Measurements from ENCODE around the gene PDIK1L. TPM values are rescaled to one million over a fixed set of nuclear protein-coding genes. Genes with fewer than 3 reads are reported as not detected.

PDIK1L gene
- polyA plus RNA-seq, 1 donor from 2014 or later, result 44.9 TPM

DNA sequence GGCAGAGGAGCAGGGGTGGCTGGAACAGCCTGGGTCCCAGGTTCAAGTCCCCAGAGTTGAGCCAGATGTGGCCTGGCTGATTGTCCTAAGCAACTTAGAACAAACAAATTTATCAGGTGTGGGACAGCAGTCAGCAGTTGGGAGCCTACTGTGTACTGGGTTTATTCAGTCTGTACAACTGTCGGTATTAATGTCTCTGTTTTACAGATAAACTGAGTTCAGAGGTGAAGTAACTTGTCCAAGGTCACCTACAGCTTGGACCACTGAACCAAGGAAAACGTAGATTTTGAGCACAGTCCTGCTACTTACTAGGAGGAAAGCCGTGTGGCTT lies 29.6 kb upstream of the PDIK1L start:
- Histone ChIP-seq H3K9me3 (ENCODE audit: low read length) (no peaks in the 10 kb centered on the region), H3K4me2 (ENCODE audit: low read length) (no peak overlapping the region), H3K9ac (ENCODE audit: low read length) (no peak overlapping the region), H3K79me2 (replicated peaks; ENCODE audit: insufficient read depth, low read length) (no peaks in the 10 kb centered on the region), H3K9me2 (ENCODE audit: insufficient read depth, low read length) (no peaks in the 10 kb centered on the region), H3K27ac (ENCODE audit: low read length) (no peak overlapping the region), H3K36me3 (ENCODE audit: insufficient read depth, low read length) (no peaks in the 10 kb centered on the region), H2AFZ (ENCODE audit: low read depth, low read length) (no peak overlapping the region), H3F3A (ENCODE audit: insufficient read depth, low read length, poor library complexity, severe bottlenecking) (no peaks in the 10 kb centered on the region), H3K27me3 (ENCODE audit: insufficient read depth, low read depth, low read length) (no peaks in the 10 kb centered on the region), H3K4me3 (ENCODE audit: low read length) (no peak overlapping the region), H4K20me1 (ENCODE audit: insufficient read depth) (no peaks in the 10 kb centered on the region)
- TF ChIP-seq POLR2AphosphoS5 (IDR thresholded peaks at IDR 0.05) (no peak), EP300 (conservative IDR thresholded peaks at IDR 0.05; ENCODE audit: poor library complexity, severe bottlenecking) (no peak), SMC3 (conservative IDR thresholded peaks at IDR 0.05; ENCODE audit: poor library complexity) (no peak)
- TF ChIP-seq, protein P1, sequence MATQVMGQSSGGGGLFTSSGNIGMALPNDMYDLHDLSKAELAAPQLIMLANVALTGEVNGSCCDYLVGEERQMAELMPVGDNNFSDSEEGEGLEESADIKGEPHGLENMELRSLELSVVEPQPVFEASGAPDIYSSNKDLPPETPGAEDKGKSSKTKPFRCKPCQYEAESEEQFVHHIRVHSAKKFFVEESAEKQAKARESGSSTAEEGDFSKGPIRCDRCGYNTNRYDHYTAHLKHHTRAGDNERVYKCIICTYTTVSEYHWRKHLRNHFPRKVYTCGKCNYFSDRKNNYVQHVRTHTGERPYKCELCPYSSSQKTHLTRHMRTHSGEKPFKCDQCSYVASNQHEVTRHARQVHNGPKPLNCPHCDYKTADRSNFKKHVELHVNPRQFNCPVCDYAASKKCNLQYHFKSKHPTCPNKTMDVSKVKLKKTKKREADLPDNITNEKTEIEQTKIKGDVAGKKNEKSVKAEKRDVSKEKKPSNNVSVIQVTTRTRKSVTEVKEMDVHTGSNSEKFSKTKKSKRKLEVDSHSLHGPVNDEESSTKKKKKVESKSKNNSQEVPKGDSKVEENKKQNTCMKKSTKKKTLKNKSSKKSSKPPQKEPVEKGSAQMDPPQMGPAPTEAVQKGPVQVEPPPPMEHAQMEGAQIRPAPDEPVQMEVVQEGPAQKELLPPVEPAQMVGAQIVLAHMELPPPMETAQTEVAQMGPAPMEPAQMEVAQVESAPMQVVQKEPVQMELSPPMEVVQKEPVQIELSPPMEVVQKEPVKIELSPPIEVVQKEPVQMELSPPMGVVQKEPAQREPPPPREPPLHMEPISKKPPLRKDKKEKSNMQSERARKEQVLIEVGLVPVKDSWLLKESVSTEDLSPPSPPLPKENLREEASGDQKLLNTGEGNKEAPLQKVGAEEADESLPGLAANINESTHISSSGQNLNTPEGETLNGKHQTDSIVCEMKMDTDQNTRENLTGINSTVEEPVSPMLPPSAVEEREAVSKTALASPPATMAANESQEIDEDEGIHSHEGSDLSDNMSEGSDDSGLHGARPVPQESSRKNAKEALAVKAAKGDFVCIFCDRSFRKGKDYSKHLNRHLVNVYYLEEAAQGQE (IDR thresholded peaks at IDR 0.05; ENCODE audit: borderline replicate concordance), result no peak

GRCh38 chr1:26083208-26083607 lies 28.4 kb upstream of the PDIK1L start:
- H3K9me3 ChIP-seq (ENCODE audit: low read length), result no peaks in the 10 kb centered on the region
- no peak overlapping the region for H3K4me3 ChIP-seq (ENCODE audit: low read length)
- H3K36me3 ChIP-seq (ENCODE audit: insufficient read depth, low read length), result no peaks in the 10 kb centered on the region
- TF ChIP-seq SMC3 (conservative IDR thresholded peaks at IDR 0.05; ENCODE audit: poor library complexity) (no peak), RAD21 (conservative IDR thresholded peaks at IDR 0.05) (no peak), CTCF (IDR thresholded peaks at IDR 0.05; ENCODE audit: poor library complexity, severe bottlenecking) (no peak), EP300 (conservative IDR thresholded peaks at IDR 0.05; ENCODE audit: poor library complexity, severe bottlenecking) (no peak), TAF1 (IDR thresholded peaks at IDR 0.05; ENCODE audit: low read depth) (no peak), MXI1 (conservative IDR thresholded peaks at IDR 0.05; ENCODE audit: poor library complexity, severe bottlenecking) (no peak), POLR2AphosphoS5 (IDR thresholded peaks at IDR 0.05) (no peak), EZH2 (IDR thresholded peaks at IDR 0.05; ENCODE audit: borderline replicate concordance, insufficient read depth, low read length, poor library complexity, severe bottlenecking) (no peak)
- TF ChIP-seq, protein P1 (IDR thresholded peaks at IDR 0.05; ENCODE audit: borderline replicate concordance), result no peak
- no peaks in the 10 kb centered on the region for H3K27me3 ChIP-seq (ENCODE audit: insufficient read depth, low read depth, low read length)
- no peak overlapping the region for H2AFZ ChIP-seq (ENCODE audit: low read depth, low read length)
- H3F3A ChIP-seq (ENCODE audit: insufficient read depth, low read length, poor library complexity, severe bottlenecking), result no peaks in the 10 kb centered on the region
- H3K4me2 ChIP-seq (ENCODE audit: low read length), result no peak overlapping the region
- no peaks in the 10 kb centered on the region for H3K79me2 ChIP-seq (replicated peaks; ENCODE audit: insufficient read depth, low read length)
- H4K20me1 ChIP-seq (ENCODE audit: insufficient read depth), result no peaks in the 10 kb centered on the region
- no peaks in the 10 kb centered on the region for H3K9me2 ChIP-seq (ENCODE audit: insufficient read depth, low read length)
- no peak overlapping the region for H3K27ac ChIP-seq (ENCODE audit: low read length)
- no peak overlapping the region for H3K9ac ChIP-seq (ENCODE audit: low read length)
